ENCODE measurements around the gene CLPSL1.

The CLPSL1 gene

DNA sequence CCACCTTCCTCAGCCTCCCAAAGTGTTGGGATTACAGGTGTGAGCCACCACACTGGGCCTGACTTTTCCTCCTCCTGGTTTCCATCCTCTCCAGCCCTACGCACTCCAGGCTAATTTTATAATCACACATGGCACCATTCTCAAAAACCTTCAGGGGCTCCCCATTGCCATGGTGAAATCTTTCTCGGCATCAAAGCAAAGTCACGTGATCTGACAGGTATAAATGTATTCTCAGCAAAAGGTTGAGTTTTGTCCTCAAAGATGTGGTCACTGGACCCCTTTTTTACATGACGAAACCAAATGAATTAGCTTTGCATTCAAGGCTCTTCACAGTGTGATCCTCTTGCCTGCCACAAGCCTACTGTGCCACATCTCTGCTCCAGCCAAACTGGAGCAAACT lies 28.5 kb upstream of the CLPSL1 start:
- Histone ChIP-seq H3K27me3 (ENCODE audit: insufficient read depth, low read length, poor library complexity) (no peaks in the 10 kb centered on the region), H4K5ac (ENCODE audit: low read length) (no peak overlapping the region), H3K4me2 (ENCODE audit: low read length) (no peak overlapping the region), H3K27ac (ENCODE audit: low read depth, low read length) (no peak overlapping the region), H3K79me2 (ENCODE audit: control insufficient read depth, insufficient read depth, low read length) (no peaks in the 10 kb centered on the region), H2BK120ac (ENCODE audit: low read depth, low read length) (no peak overlapping the region), H2BK5ac (ENCODE audit: low read length) (no peak overlapping the region), H3K79me1 (ENCODE audit: low read length) (no peaks in the 10 kb centered on the region), H3K4me1 (ENCODE audit: control insufficient read depth, low read depth, low read length) (no peaks in the 10 kb centered on the region), H3K36me3 (ENCODE audit: control insufficient read depth, insufficient read depth, low read length) (no peaks in the 10 kb centered on the region), H3K9ac (ENCODE audit: low read length) (no peak overlapping the region), H3K4ac (ENCODE audit: low read depth, low read length) (no peak overlapping the region), H3K4me3 (ENCODE audit: low read length) (no peak overlapping the region), H4K8ac (ENCODE audit: low read depth, low read length) (no peak overlapping the region), H3K23ac (ENCODE audit: low read length) (no peak overlapping the region), H2AK5ac (ENCODE audit: low read length) (no peak overlapping the region), H2BK15ac (replicated peaks; ENCODE audit: low read depth) (no peak overlapping the region), H3K56ac (ENCODE audit: low read length) (no peak overlapping the region), H3K18ac (ENCODE audit: low read length) (no peak overlapping the region)
- no peak for DNase-seq
- no CpG with 5 or more reads among the region's 4 CpGs for WGBS (ENCODE audit: extremely low coverage, insufficient coverage, low lambda C conversion rate)

DNA sequence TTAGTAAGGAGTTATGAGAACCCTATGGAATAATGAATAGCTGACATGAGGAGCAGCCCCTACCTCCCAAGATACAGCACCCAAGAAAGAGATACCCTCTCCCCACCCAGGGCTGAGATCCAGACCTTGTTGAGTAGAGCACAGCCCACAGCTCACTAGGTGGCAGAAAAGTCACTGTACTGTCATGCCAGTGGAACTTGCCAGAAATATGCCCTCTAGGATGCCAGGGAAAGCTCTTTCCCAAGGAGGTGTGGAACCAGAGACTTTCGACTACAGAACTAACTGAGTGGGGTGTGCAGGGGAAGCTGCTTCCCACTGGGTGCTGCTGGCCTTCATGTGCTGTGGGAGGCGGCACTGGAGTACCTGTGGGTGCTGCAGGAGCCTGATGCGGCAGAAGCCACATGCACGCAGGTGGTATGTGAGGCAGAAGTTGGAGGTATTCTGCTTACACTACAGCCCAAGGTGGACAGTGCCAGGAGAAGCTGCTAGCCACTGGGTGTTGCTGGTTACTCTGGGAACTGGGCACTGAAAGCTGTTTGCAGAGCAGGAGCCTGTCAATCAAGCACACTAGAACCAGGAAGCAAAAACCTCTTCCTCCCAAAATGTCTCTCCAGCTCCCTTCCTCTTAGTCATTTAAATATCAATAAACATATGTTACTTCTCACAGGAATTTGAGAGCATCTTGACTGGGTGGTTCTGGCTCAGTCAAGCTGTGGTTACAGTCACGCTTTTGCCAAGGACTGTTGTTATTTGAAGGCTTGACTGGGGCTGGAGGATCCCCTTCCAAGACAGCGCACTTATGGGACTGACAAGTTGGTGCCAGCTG lies 26.2 kb upstream of the CLPSL1 start:
- Histone ChIP-seq H3K4ac (ENCODE audit: low read depth, low read length) (no peak overlapping the region), H3K4me1 (ENCODE audit: control insufficient read depth, low read depth, low read length) (no peaks in the 10 kb centered on the region), H4K5ac (ENCODE audit: low read length) (no peak overlapping the region), H3K4me2 (ENCODE audit: low read length) (no peak overlapping the region), H3K56ac (ENCODE audit: low read length) (no peak overlapping the region), H2BK120ac (ENCODE audit: low read depth, low read length) (no peak overlapping the region), H2BK5ac (ENCODE audit: low read length) (no peak overlapping the region), H3K4me3 (ENCODE audit: low read length) (no peak overlapping the region), H3K9ac (ENCODE audit: low read length) (no peak overlapping the region), H2AK5ac (ENCODE audit: low read length) (no peak overlapping the region), H3K36me3 (ENCODE audit: control insufficient read depth, insufficient read depth, low read length) (no peaks in the 10 kb centered on the region), H3K27ac (ENCODE audit: low read depth, low read length) (no peak overlapping the region), H4K8ac (ENCODE audit: low read depth, low read length) (no peak overlapping the region), H2BK15ac (replicated peaks; ENCODE audit: low read depth) (no peak overlapping the region), H3K27me3 (ENCODE audit: insufficient read depth, low read length, poor library complexity) (no peaks in the 10 kb centered on the region), H3K23ac (ENCODE audit: low read length) (no peak overlapping the region), H3K79me1 (ENCODE audit: low read length) (no peaks in the 10 kb centered on the region), H3K79me2 (ENCODE audit: control insufficient read depth, insufficient read depth, low read length) (no peaks in the 10 kb centered on the region), H3K18ac (ENCODE audit: low read length) (no peak overlapping the region)
- WGBS (ENCODE audit: extremely low coverage, insufficient coverage, low lambda C conversion rate): no CpG with 5 or more reads among the region's 6 CpGs
- no peak for DNase-seq

DNA sequence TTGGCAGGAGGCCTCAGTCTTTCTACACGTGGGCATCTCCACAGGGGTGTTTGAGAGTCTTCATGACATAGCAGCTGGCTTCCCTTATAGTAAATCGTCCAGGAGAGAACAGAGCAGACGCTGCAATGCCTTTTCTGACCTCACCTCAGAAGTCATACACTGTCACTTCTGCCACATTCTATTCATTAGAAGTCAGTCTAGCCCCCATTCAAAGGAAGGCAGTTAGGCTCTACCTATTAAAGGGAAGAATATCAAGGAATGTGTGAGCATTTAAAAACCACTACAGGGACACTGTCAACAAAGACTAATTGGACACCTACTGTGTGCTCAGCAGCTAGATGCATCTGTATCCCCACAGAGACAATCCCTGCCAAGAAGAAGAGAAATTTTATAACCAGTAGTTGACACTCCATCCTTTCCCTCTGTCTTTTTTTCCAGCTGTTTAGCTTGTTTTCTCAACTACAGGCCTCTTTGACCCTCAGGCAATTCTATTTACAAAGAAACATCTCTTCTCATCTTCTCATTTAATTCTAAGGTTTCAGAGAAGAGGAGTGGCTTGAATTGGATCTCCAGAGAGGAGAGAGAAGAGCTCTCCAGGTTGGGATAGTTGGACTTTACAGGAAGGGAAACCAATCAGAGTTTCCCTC lies 25.4 kb upstream of the CLPSL1 start:
- H3K27me3 ChIP-seq (ENCODE audit: insufficient read depth, low read length, poor library complexity): no peaks in the 10 kb centered on the region
- no peaks in the 10 kb centered on the region for H3K79me1 ChIP-seq (ENCODE audit: low read length)
- DNase-seq: no peak
- no peak overlapping the region for H3K18ac ChIP-seq (ENCODE audit: low read length)
- H3K4me1 ChIP-seq (ENCODE audit: control insufficient read depth, low read depth, low read length): no peaks in the 10 kb centered on the region
- WGBS (ENCODE audit: extremely low coverage, insufficient coverage, low lambda C conversion rate): no CpG with 5 or more reads among the region's 3 CpGs
- no peak overlapping the region for H3K4ac ChIP-seq (ENCODE audit: low read depth, low read length)
- no peak overlapping the region for H2BK120ac ChIP-seq (ENCODE audit: low read depth, low read length)
- no peaks in the 10 kb centered on the region for H3K36me3 ChIP-seq (ENCODE audit: control insufficient read depth, insufficient read depth, low read length)
- no peak overlapping the region for H4K8ac ChIP-seq (ENCODE audit: low read depth, low read length)
- no peak overlapping the region for H3K4me3 ChIP-seq (ENCODE audit: low read length)
- H3K79me2 ChIP-seq (ENCODE audit: control insufficient read depth, insufficient read depth, low read length): no peaks in the 10 kb centered on the region
- H3K56ac ChIP-seq (ENCODE audit: low read length): no peak overlapping the region
- H3K9ac ChIP-seq (ENCODE audit: low read length): no peak overlapping the region
- H3K4me2 ChIP-seq (ENCODE audit: low read length): no peak overlapping the region
- H2BK5ac ChIP-seq (ENCODE audit: low read length): no peak overlapping the region
- H3K27ac ChIP-seq (ENCODE audit: low read depth, low read length): no peak overlapping the region
- H2BK15ac ChIP-seq (replicated peaks; ENCODE audit: low read depth): no peak overlapping the region
- H3K23ac ChIP-seq (ENCODE audit: low read length): no peak overlapping the region
- no peak overlapping the region for H4K5ac ChIP-seq (ENCODE audit: low read length)
- no peak overlapping the region for H2AK5ac ChIP-seq (ENCODE audit: low read length)

DNA sequence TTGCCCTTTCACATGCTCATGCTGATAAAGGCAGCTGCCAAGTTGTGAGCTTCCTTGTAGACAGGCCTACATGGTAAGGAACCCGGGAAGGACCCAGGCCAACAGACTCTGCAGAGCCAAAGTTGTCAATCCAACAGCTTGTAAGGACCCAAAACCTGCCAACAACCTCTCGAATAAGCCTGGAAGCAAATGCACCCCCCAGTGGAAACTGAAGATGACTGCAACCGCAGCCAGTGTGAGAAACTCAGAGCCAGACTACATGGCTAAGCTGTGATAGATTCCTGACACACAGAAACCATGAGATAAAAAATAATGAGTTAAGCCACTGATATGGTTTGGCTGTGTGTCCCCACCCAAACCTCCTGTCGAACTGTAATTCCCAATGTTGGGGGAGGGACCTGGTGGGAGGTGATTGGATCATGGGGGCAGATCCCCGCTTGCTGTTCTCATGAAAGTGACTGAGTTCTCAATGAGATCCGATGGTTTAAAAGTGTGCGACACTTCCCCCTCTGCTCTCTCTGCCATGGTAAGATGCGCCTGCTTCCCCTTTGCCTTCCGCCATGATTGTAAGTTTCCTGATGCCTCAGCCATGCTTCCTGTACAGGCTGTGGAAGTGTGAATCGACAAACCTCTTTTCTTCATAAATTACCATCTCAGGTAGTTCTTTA lies 23.2 kb upstream of the CLPSL1 start:
- no peak overlapping the region for H2BK5ac ChIP-seq (ENCODE audit: low read length)
- no peaks in the 10 kb centered on the region for H3K4me1 ChIP-seq (ENCODE audit: control insufficient read depth, low read depth, low read length)
- no peak overlapping the region for H2AK5ac ChIP-seq (ENCODE audit: low read length)
- no peak overlapping the region for H3K4me2 ChIP-seq (ENCODE audit: low read length)
- H3K4me3 ChIP-seq (ENCODE audit: low read length): no peak overlapping the region
- no peak overlapping the region for H3K4ac ChIP-seq (ENCODE audit: low read depth, low read length)
- H3K9ac ChIP-seq (ENCODE audit: low read length): no peak overlapping the region
- H3K18ac ChIP-seq (ENCODE audit: low read length): no peak overlapping the region
- H4K5ac ChIP-seq (ENCODE audit: low read length): no peak overlapping the region
- no peaks in the 10 kb centered on the region for H3K27me3 ChIP-seq (ENCODE audit: insufficient read depth, low read length, poor library complexity)
- no peak overlapping the region for H3K56ac ChIP-seq (ENCODE audit: low read length)
- DNase-seq: peak; percentile 89
- no peak overlapping the region for H3K27ac ChIP-seq (ENCODE audit: low read depth, low read length)
- no CpG with 5 or more reads among the region's 10 CpGs for WGBS (ENCODE audit: extremely low coverage, insufficient coverage, low lambda C conversion rate)
- H4K8ac ChIP-seq (ENCODE audit: low read depth, low read length): no peak overlapping the region
- no peak overlapping the region for H2BK15ac ChIP-seq (replicated peaks; ENCODE audit: low read depth)
- no peaks in the 10 kb centered on the region for H3K36me3 ChIP-seq (ENCODE audit: control insufficient read depth, insufficient read depth, low read length)
- H3K23ac ChIP-seq (ENCODE audit: low read length): no peak overlapping the region
- no peaks in the 10 kb centered on the region for H3K79me1 ChIP-seq (ENCODE audit: low read length)
- no peak overlapping the region for H2BK120ac ChIP-seq (ENCODE audit: low read depth, low read length)
- no peaks in the 10 kb centered on the region for H3K79me2 ChIP-seq (ENCODE audit: control insufficient read depth, insufficient read depth, low read length)

DNA sequence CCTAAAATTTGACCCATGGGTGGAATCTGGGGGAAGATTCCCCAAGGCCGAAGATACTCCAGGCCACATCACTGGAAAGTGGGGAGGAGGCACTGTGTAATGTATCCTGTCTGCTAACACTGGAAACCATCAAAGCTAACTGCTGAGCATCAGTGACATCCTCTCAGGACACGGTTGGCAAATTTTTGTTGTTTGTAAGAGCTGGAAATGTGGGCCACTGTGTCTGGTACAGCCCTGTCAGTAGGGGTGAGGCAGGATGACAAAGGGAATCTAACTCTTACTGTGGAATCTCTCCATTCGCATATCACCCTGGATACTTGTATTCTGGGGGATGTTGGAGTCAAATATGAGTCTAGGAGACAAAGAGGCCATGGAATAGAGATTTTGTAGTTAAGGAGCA lies 21.4 kb upstream of the CLPSL1 start:
- no peak overlapping the region for H4K5ac ChIP-seq (ENCODE audit: low read length)
- WGBS (ENCODE audit: extremely low coverage, insufficient coverage, low lambda C conversion rate): no CpG with 5 or more reads among the region's 3 CpGs
- no peak for DNase-seq
- no peak overlapping the region for H2BK15ac ChIP-seq (replicated peaks; ENCODE audit: low read depth)
- H3K4ac ChIP-seq (ENCODE audit: low read depth, low read length): no peak overlapping the region
- no peaks in the 10 kb centered on the region for H3K79me2 ChIP-seq (ENCODE audit: control insufficient read depth, insufficient read depth, low read length)
- H2AK5ac ChIP-seq (ENCODE audit: low read length): no peak overlapping the region
- no peak overlapping the region for H3K56ac ChIP-seq (ENCODE audit: low read length)
- no peaks in the 10 kb centered on the region for H3K36me3 ChIP-seq (ENCODE audit: control insufficient read depth, insufficient read depth, low read length)
- no peaks in the 10 kb centered on the region for H3K79me1 ChIP-seq (ENCODE audit: low read length)
- no peak overlapping the region for H3K4me2 ChIP-seq (ENCODE audit: low read length)
- no peak overlapping the region for H3K27ac ChIP-seq (ENCODE audit: low read depth, low read length)
- no peaks in the 10 kb centered on the region for H3K27me3 ChIP-seq (ENCODE audit: insufficient read depth, low read length, poor library complexity)
- no peak overlapping the region for H4K8ac ChIP-seq (ENCODE audit: low read depth, low read length)
- no peak overlapping the region for H3K18ac ChIP-seq (ENCODE audit: low read length)
- no peak overlapping the region for H2BK5ac ChIP-seq (ENCODE audit: low read length)
- H3K4me3 ChIP-seq (ENCODE audit: low read length): no peak overlapping the region
- H3K23ac ChIP-seq (ENCODE audit: low read length): no peak overlapping the region
- no peaks in the 10 kb centered on the region for H3K4me1 ChIP-seq (ENCODE audit: control insufficient read depth, low read depth, low read length)
- no peak overlapping the region for H3K9ac ChIP-seq (ENCODE audit: low read length)
- no peak overlapping the region for H2BK120ac ChIP-seq (ENCODE audit: low read depth, low read length)
